GM19025 (cell line): Measurements from ENCODE around the gene MVB12B.

Experiments used
- ATAC-seq: cut with Tn5 transposase; IDR thresholded peaks from one replicate; pipeline ENCODE4 v1.9.1; 2021; ENCODE audit warnings: mild to moderate bottlenecking, low read depth, moderate library complexity; ENCODE audit not compliant: unreplicated experiment

Gene MVB12B

GRCh38 chr9:126443144-126443543, 116.5 kb downstream of the MVB12B start:
- no peak for ATAC-seq

- no peak for ATAC-seq
Observed at GRCh38 chr9:126448136-126448535, 121.5 kb downstream of the MVB12B start.

GRCh38 chr9:126448865-126449577, 122.4 kb downstream of the MVB12B start:
- ATAC-seq, result no peak

- ATAC-seq, result no peak
Observed at GRCh38 chr9:126449725-126450667, 123.4 kb downstream of the MVB12B start.

- no peak for ATAC-seq
Observed at GRCh38 chr9:126450668-126451205, 124.1 kb downstream of the MVB12B start.

GRCh38 chr9:126451316-126451885, 124.8 kb downstream of the MVB12B start:
- ATAC-seq, result no peak

GRCh38 chr9:126452106-126452505, 125.5 kb downstream of the MVB12B start:
- no peak for ATAC-seq

GRCh38 chr9:126453156-126453963, 126.7 kb downstream of the MVB12B start:
- ATAC-seq, result no peak

- ATAC-seq, result no peak
Observed at GRCh38 chr9:126454215-126454614, 127.6 kb downstream of the MVB12B start.

GRCh38 chr9:126454795-126455194, 128.2 kb downstream of the MVB12B start:
- no peak for ATAC-seq

- no peak for ATAC-seq
Observed at GRCh38 chr9:126456441-126457174, 130.0 kb downstream of the MVB12B start.

GRCh38 chr9:126457175-126457547, 130.5 kb downstream of the MVB12B start:
- ATAC-seq, result no peak

- ATAC-seq, result no peak
Observed at GRCh38 chr9:126457890-126458289, 131.3 kb downstream of the MVB12B start.

GRCh38 chr9:126459126-126459525, 132.5 kb downstream of the MVB12B start:
- no peak for ATAC-seq

- no peak for ATAC-seq
Observed at GRCh38 chr9:126459546-126459945, 132.9 kb downstream of the MVB12B start.

- ATAC-seq, result no peak
Observed at GRCh38 chr9:126459965-126460843, 133.6 kb downstream of the MVB12B start.

- no peak for ATAC-seq
Observed at GRCh38 chr9:126461029-126461428, 134.4 kb downstream of the MVB12B start.

GRCh38 chr9:126461608-126462007, 135.0 kb downstream of the MVB12B start:
- ATAC-seq, result no peak

GRCh38 chr9:126462617-126463016, 136.0 kb downstream of the MVB12B start:
- ATAC-seq, result no peak
